ENCODE results near the gene DNAJC25. TPM values are rescaled to one million over a fixed set of nuclear protein-coding genes. Genes with fewer than 3 reads are reported as not detected.

Gene DNAJC25
- total RNA-seq, result 1 to 10 TPM; 6.3 to 7.5 TPM

DNA sequence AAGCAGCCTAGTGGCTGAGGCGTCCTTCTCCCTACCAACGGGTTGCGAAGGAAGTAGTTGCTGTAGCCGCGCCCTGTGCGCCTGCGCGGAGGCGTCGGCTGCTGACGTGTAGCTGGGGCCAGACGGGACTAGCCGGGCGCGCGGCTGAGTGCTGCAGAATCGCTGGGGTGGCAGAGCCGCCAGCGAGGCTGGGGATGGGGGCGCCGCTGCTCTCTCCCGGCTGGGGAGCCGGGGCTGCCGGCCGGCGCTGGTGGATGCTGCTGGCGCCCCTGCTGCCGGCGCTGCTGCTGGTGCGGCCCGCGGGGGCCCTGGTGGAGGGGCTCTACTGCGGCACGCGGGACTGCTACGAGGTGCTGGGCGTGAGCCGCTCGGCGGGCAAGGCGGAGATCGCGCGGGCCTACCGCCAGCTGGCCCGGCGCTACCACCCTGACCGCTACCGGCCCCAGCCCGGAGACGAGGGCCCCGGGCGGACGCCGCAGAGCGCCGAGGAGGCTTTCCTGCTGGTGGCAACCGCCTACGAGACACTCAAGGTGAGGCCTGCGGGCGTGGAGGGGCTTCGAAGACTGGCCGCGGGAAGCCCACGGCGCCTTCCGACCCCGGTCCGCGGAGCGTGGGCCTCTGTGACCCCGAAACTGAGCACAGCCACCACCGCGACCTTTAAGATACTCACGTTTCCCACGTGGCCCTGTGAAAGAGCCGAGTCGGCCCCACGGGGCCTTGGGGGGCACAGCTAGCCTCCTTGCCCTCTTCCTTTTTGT lies at the start of gene DNAJC25:
DNAJC25 (plus strand) TSS at position 121 of the 758 bp plus-strand sequence; CDS start at position 195, 74 bp downstream.
- no peaks in the 10 kb centered on the region for H3K9me3 Mint-ChIP-seq (ENCODE audit: low read depth)
- peak; percentile 98 for ATAC-seq
- ChIA-PET CTCF (interaction anchor here (0.5 to 1.0 kb wide), 7 partner anchors 10 to 1778 kb away, joined by 3 to 8 read pairs (median 3); no protein-coding TSS in a partner anchor), POLR2A (interaction anchor here (0.6 to 1.3 kb wide), 4 partner anchors 30 to 106 kb away, joined by 3 to 4 read pairs (median 3); partner anchors contain the start of genes GNG10 and ZNF483)
- H3K4me1 Mint-ChIP-seq, result peaks cover 47% of the 10 kb centered on the region
- H3K4me3 Mint-ChIP-seq, result peak within 1 kb of the TSS; percentile 94
- DNase-seq, result peak; percentile 98
- H3K36me3 Mint-ChIP-seq (ENCODE audit: low read depth), result peaks cover 23% of the 10 kb centered on the region
- H3K27ac Mint-ChIP-seq, result peak within 1 kb of the TSS; percentile 91
- H3K27me3 Mint-ChIP-seq, result no peaks in the 10 kb centered on the region
- intact Hi-C loops (cut with DNase I, micrococcal nuclease), result loop anchor here (1.0 to 10.0 kb wide), 13 partner anchors 30 to 1643 kb away; partner anchors contain the start of genes ECPAS (in 2 of the 2), GNG10 (in 2 of the 2), PTGR1 (in 2 of the 2) and UGCG (in 2 of the 2)

DNA sequence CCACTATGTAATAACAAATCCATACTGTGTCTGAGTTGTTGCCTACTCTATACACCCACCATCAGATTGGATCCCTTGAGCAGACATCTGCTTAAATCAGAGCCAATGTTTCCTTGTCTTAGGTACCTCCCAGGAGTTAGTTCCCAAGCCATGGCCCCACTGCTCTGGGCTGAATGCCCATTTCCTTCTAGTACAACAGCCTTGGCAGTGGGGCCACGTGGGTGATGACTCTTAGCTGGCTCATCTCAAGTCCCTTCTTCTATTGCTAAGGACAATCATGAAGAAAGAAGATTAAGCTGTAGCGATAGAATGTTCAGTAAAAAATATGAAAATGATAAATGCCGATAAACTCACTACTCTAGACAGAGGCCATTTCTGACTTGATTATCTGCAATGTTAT lies 48.2 kb upstream of the DNAJC25 start:
- Mint-ChIP-seq H3K27ac (no peak overlapping the region), H3K4me1 (peaks cover 5% of the 10 kb centered on the region), H3K9me3 (ENCODE audit: low read depth) (no peaks in the 10 kb centered on the region), H3K4me3 (no peak overlapping the region), H3K27me3 (no peaks in the 10 kb centered on the region), H3K36me3 (ENCODE audit: low read depth) (no peaks in the 10 kb centered on the region)
- ChIA-PET POLR2A (no interaction called here), CTCF (interaction anchor here (1.6 kb wide), 1 partner anchor 14 kb away, joined by 5 read pairs; no protein-coding TSS in a partner anchor)
- intact Hi-C loops (cut with DNase I, micrococcal nuclease), result no loop called here
- no peak for ATAC-seq
- DNase-seq, result no peak

DNA sequence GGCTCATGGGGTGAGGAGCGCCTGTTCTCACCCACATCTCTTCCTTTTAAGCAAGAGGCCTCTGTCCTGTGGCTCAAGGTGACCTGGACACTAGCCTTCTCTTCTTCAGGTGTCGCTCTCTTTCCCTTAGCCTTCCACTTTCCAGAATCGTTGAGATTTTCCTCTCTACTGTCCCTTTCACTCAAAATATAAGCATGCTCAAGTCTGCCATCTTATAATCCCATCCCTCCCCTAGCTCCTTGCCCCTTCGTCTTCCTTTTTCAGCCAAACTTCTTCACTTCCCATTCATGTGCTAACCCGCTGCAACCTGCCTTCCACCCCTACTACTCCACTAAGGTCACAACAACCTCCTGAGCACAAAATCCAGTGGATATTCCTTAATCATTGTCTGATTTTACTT lies 44.8 kb upstream of the DNAJC25 start:
- intact Hi-C loops (cut with DNase I, micrococcal nuclease), result no loop called here
- no peak for ATAC-seq
- H3K4me1 Mint-ChIP-seq, result no peaks in the 10 kb centered on the region
- no peak overlapping the region for H3K4me3 Mint-ChIP-seq
- no peaks in the 10 kb centered on the region for H3K27me3 Mint-ChIP-seq
- ChIA-PET CTCF (no interaction called here), POLR2A (no interaction called here)
- no peaks in the 10 kb centered on the region for H3K9me3 Mint-ChIP-seq (ENCODE audit: low read depth)
- no peak overlapping the region for H3K27ac Mint-ChIP-seq
- H3K36me3 Mint-ChIP-seq (ENCODE audit: low read depth), result no peaks in the 10 kb centered on the region
- DNase-seq, result no peak

DNA sequence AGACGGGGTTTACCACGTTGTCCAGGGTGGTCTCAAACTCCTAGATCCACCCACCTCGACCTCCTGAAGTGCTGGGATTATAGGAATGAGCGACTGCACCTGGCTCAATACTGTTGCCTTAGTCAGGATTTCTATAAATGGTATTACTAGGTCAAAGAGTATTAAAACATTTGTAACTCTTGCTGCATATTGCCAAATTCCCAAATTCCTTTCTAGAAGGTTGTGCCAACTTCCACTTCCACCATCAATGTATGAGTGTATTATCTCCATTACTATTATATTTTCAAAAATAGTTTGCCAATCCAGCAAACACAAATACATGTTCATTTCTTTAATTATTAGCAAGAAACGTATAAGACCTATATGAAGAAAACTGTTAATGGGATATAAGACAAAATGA lies 42.3 kb upstream of the DNAJC25 start:
- Mint-ChIP-seq H3K36me3 (ENCODE audit: low read depth) (no peaks in the 10 kb centered on the region), H3K27ac (no peak overlapping the region), H3K4me3 (no peak overlapping the region), H3K4me1 (no peaks in the 10 kb centered on the region), H3K9me3 (ENCODE audit: low read depth) (no peaks in the 10 kb centered on the region), H3K27me3 (no peaks in the 10 kb centered on the region)
- ATAC-seq (no peak), DNase-seq (no peak)
- POLR2A ChIA-PET, result no interaction called here
- intact Hi-C loops (cut with DNase I, micrococcal nuclease), result no loop called here
- CTCF ChIA-PET, result no interaction called here

DNA sequence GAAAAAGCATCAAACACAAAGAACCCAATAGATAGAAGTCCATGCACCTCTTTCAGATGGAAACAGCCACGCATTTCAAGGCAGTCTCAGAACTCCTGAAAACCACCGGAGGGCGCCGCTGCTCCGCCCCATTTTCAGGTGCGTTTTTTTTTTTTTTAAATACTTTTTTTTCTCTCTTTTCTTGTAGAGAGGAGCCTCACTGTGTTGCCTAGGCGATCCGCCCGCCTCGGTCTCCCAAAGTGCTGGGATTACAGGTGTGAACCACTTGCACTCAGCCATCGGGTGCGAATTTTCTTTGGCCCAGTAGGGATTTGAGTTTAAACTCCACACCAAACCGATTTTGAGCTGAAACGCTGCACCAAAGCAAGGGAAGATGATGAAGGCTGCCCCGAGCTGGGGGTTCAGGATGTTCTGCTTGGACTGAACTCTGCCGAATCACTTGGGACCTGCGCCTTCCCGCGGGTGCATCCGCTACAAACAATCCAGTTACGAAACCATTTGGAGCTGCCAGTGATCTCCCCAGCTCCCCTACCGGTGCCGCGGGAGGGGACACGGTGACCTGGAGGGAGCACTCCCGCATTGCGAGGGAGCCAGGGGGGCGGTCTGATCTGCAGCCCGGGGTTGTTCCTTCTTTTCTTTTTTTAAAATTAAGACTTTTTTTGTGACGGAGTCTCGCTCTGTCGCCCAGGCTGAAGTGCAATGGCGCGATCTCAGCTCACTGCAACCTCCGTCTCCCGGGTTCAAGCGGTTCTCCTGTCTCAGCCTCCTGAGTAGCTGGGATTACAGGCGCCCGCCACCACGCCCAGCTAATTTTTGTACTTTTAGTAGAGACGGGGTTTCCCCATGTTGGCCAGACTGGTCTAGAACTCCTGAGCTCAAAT lies 33.0 kb upstream of the DNAJC25 start:
- peaks cover 21% of the 10 kb centered on the region for H3K4me1 Mint-ChIP-seq
- H3K27ac Mint-ChIP-seq, result peak overlapping the region; percentile 33
- peaks cover 23% of the 10 kb centered on the region for H3K27me3 Mint-ChIP-seq
- no peaks in the 10 kb centered on the region for H3K9me3 Mint-ChIP-seq (ENCODE audit: low read depth)
- ATAC-seq (peak; percentile 70), DNase-seq (peak; percentile 78)
- peak overlapping the region; percentile 75 for H3K4me3 Mint-ChIP-seq
- POLR2A ChIA-PET, result interaction anchor here (0.7 to 0.8 kb wide), 2 partner anchors 175 to 477 kb away, joined by 3 read pairs; no protein-coding TSS in a partner anchor
- H3K36me3 Mint-ChIP-seq (ENCODE audit: low read depth), result no peaks in the 10 kb centered on the region
- CTCF ChIA-PET, result interaction anchor here (0.6 to 1.5 kb wide), 23 partner anchors 10 to 1130 kb away, joined by 3 to 28 read pairs (median 3); no protein-coding TSS in a partner anchor
- intact Hi-C loops (cut with DNase I, micrococcal nuclease), result loop anchor here (1.0 to 5.0 kb wide), 9 partner anchors 24 to 477 kb away; partner anchors contain the start of genes DNAJC25 (in 2 of the 2) and UGCG (in 1 of the 2)

DNA sequence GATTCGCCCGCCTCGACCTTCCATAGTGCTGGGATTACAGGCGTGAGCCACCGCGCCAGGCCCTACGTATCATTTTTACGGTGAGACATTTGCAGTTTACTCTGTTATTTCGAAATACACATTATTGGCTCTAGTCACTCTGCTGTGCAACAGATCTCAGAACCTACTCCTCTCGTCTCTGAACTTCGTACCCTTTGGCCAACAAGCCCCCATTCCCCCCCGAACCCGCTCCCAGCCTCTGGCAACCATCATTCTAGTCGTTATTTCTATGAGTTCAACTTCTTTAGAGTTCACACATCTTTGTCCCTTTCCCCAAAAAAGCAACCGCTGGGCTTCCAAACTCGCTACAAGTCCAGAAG lies 32.4 kb upstream of the DNAJC25 start:
- ATAC-seq, result peak; percentile 24
- H3K4me1 Mint-ChIP-seq, result peaks cover 21% of the 10 kb centered on the region
- POLR2A ChIA-PET, result no interaction called here

DNA sequence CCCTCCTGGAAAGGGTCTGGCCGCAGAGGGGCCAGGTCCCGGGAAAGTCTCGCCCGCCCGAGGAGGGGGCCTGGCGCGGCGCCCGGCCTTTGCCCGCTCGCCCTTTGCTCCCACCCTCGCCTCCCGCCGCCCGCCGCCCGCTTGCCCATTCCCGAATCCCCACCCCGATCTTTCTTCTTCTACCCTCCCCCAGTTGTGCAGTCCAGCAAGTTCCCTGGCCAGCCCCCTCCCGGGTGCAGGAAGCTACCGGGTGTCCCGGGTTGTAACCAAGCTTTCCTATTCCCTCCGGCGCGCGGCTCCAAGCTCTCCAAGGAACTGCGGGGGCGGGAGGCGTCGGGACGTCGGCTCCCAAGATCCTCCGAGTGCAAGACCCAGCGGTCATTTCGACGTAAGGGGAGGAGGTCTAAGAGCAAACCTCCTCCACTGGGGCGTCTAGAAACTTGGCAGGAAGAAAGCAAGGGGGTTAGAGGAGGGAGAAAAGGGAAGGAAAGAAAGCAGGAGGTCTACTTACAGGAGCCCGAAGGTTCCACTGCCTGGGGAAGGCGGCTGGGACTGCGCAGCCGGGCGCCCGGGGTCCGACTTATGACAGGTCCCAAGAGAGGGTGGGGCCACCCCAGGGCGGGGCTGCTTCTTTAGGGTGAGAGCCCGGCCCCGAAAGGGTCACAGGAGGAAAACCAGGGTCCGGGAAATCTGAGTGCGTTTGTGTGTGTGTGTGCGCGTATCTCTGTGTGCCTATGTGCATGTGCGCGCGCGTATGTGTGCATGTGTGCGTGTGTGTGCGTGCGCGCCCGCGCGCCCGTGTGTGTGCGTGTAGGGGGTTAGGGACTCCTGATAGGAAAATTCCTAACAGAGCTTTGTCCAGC lies 31.8 kb upstream of the DNAJC25 start, which contains the start of gene PTGR1:
PTGR1 (minus strand) TSS at position 556 of the 863 bp plus-strand sequence. CDS start 2,225 bp downstream, outside the sequence.
- POLR2A ChIA-PET, result no interaction called here

More for the DNA sequence above, 32.4 kb upstream of the DNAJC25 start:
- intact Hi-C loops (cut with DNase I, micrococcal nuclease), result loop anchor here (1.0 to 5.0 kb wide), 7 partner anchors 24 to 298 kb away; partner anchors contain the start of genes DNAJC25 (in 2 of the 2), GNG10 (in 1 of the 2) and UGCG (in 1 of the 2)
- no peaks in the 10 kb centered on the region for H3K36me3 Mint-ChIP-seq (ENCODE audit: low read depth)
- CTCF ChIA-PET, result interaction anchor here (0.6 to 1.5 kb wide), 17 partner anchors 10 to 690 kb away, joined by 3 to 28 read pairs (median 3); no protein-coding TSS in a partner anchor
- H3K9me3 Mint-ChIP-seq (ENCODE audit: low read depth), result no peaks in the 10 kb centered on the region
- H3K27me3 Mint-ChIP-seq, result peaks cover 23% of the 10 kb centered on the region
- peak overlapping the region; percentile 75 for H3K4me3 Mint-ChIP-seq
- no peak for DNase-seq
- H3K27ac Mint-ChIP-seq, result peak overlapping the region; percentile 33

DNA sequence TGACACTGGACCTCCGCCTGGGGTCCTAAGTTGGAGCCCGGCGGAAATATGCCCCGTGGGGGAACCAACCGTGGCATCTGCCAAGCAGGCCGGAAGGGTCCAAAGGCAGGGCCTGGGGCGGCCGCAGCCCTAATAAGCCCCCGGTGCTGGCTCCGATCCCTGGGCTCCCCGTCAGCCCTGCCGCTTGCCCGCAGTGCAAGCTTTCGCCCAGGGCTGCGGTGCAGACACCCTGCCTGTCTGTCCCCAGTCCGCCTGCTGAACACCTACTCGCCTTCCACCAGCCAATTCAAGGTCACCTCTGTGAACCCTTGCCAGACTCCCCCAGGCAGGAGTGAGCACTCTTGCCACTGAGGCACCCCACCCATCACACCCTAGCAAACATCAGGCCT lies 31.2 kb upstream of the DNAJC25 start:
- Mint-ChIP-seq H3K27ac (no peak overlapping the region), H3K9me3 (ENCODE audit: low read depth) (no peaks in the 10 kb centered on the region), H3K4me1 (peaks cover 21% of the 10 kb centered on the region), H3K36me3 (ENCODE audit: low read depth) (no peaks in the 10 kb centered on the region), H3K27me3 (peaks cover 23% of the 10 kb centered on the region), H3K4me3 (peak overlapping the region; percentile 75)
- ATAC-seq, result no peak
- intact Hi-C loops (cut with DNase I, micrococcal nuclease), result loop anchor here (1.0 to 5.0 kb wide), 5 partner anchors 31 to 297 kb away; partner anchors contain the start of genes DNAJC25 (in 2 of the 2), GNG10 (in 1 of the 2) and UGCG (in 1 of the 2)
- POLR2A ChIA-PET, result no interaction called here
- peak; percentile 5 for DNase-seq
- CTCF ChIA-PET, result interaction anchor here (0.6 to 0.9 kb wide), 2 partner anchors 17 to 1924 kb away, joined by 3 to 4 read pairs; no protein-coding TSS in a partner anchor

More for the DNA sequence above, 31.8 kb upstream of the DNAJC25 start, which contains the start of gene PTGR1:
- intact Hi-C loops (cut with DNase I, micrococcal nuclease), result loop anchor here (1.0 to 5.0 kb wide), 5 partner anchors 31 to 297 kb away; partner anchors contain the start of genes DNAJC25 (in 2 of the 2), GNG10 (in 1 of the 2) and UGCG (in 1 of the 2)
- peak within 1 kb of the TSS; percentile 75 for H3K4me3 Mint-ChIP-seq
- H3K4me1 Mint-ChIP-seq, result peaks cover 21% of the 10 kb centered on the region
- DNase-seq, result peak; percentile 64
- peak within 1 kb of the TSS; percentile 33 for H3K27ac Mint-ChIP-seq
- CTCF ChIA-PET, result interaction anchor here (0.8 to 1.5 kb wide), 7 partner anchors 13 to 690 kb away, joined by 3 to 28 read pairs (median 3); no protein-coding TSS in a partner anchor
- H3K36me3 Mint-ChIP-seq (ENCODE audit: low read depth), result no peaks in the 10 kb centered on the region
- ATAC-seq, result peak; percentile 40
- no peaks in the 10 kb centered on the region for H3K9me3 Mint-ChIP-seq (ENCODE audit: low read depth)
- peaks cover 23% of the 10 kb centered on the region for H3K27me3 Mint-ChIP-seq

DNA sequence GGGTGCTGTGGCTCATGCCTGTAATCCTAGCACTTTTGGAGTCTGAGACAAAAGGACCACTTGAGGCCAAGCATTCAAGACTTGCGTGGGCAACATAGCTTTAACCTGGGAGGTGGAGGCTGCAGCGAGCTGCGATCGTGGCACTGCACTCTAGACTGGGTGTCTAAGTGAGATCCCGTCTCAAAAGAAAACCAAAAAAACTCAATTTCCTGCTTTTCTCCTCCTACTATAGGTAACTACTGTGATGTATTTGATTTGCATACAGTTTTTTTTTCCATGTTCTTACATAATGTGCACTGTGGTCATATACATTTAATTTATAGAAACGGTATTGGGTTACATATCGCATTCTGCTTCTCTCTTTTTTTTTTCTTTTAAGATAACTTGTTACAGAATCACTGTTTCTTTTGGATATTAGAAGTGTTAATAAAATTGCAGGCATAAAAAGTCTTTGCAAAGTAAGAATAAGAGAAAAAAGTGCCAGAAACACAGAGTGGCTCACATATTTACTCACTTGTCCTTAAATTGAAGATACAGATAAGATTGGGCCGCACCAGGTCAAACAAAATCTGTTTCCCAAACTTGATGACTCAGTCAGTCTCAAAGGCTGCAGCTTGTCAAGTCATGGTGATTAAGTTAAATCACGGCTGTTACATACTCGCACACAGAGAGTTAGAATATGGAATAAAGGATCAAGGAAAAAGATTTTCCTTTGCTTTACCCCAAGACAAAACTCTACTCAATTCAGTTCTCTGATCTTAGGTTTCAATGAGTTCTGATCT lies 29.7 kb upstream of the DNAJC25 start:
- H3K9me3 Mint-ChIP-seq (ENCODE audit: low read depth), result no peaks in the 10 kb centered on the region
- no peaks in the 10 kb centered on the region for H3K36me3 Mint-ChIP-seq (ENCODE audit: low read depth)
- CTCF ChIA-PET, result interaction anchor here (0.6 kb wide), 1 partner anchor 627 kb away, joined by 3 read pairs; no protein-coding TSS in a partner anchor
- H3K27ac Mint-ChIP-seq, result peak overlapping the region; percentile 10
- peaks cover 23% of the 10 kb centered on the region for H3K27me3 Mint-ChIP-seq
- no peak overlapping the region for H3K4me3 Mint-ChIP-seq
- H3K4me1 Mint-ChIP-seq, result peaks cover 21% of the 10 kb centered on the region
- no peak for ATAC-seq
- POLR2A ChIA-PET, result no interaction called here
- intact Hi-C loops (cut with DNase I, micrococcal nuclease), result no loop called here
- peak; percentile 11 for DNase-seq

All from activated CD4-positive, alpha-beta T cell treated with anti-CD3 and anti-CD28 coated beads for 36 hours (primary cell).